A549 treated with DMSO at 1 μM for 4 hours (cell line): Measurements from ENCODE around the gene TXNL1. TPM values are rescaled to one million over a fixed set of nuclear protein-coding genes. Genes with fewer than 3 reads are reported as not detected.

Experiments
- total RNA-seq: library from RNA; stranded (reverse); fragments of 200-300 nt; extraction: Qiagen RNA extraction; gene quantifications from 5 replicates; pipeline ENCODE4 v1.2.3, GENCODE V29; 2022; ENCODE audit warnings: low read depth

TXNL1 gene
- total RNA-seq: 61.9 to 76.0 TPM (median 70.7 TPM) in 5 replicates

DNA sequence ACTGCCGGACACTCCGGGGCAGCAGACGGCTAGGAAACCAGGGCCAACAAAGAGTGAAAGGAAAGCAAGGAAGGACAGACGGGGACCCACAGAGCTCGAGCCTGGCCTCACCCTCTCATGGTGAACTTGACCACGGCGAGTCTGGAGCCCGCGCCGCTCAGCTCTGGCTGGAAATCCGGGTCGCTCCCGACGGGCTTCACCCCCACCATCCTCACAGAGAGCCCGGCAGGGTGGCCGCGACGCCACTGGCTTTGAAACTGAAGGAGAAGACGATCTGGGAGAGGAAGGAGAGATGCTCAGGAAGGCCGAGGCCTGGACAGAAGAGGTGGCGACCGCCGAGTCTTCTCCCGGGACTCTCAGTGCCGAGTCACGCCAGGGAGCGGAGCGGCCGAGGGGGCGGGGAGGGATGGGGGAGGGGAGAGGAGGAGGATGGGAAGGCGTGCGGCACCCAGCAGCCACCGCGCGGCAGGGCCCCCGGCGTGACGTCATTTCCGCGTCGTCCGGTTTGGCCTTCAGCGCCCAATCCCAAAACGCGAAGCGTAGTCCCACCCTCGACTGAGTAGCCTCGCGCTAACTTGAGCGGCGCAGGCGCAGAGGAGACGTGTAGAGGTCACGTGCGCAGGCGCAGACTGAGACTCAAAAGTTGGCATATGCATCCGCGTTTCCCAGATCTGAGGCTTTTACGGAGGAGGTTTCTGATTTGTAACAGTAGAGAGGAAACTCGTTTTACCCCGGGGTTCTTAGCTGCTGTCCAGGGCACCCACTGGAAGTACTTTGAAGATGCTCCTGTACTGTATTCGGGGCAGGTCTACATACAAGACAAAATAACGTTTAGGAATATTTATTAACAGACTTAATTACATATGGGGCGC is at the start of gene TXNL1:
Gene TXNL1 (minus strand): TSS at position 361 of the 872 bp plus-strand sequence. CDS start 152 bp downstream, at position 209.

DNA sequence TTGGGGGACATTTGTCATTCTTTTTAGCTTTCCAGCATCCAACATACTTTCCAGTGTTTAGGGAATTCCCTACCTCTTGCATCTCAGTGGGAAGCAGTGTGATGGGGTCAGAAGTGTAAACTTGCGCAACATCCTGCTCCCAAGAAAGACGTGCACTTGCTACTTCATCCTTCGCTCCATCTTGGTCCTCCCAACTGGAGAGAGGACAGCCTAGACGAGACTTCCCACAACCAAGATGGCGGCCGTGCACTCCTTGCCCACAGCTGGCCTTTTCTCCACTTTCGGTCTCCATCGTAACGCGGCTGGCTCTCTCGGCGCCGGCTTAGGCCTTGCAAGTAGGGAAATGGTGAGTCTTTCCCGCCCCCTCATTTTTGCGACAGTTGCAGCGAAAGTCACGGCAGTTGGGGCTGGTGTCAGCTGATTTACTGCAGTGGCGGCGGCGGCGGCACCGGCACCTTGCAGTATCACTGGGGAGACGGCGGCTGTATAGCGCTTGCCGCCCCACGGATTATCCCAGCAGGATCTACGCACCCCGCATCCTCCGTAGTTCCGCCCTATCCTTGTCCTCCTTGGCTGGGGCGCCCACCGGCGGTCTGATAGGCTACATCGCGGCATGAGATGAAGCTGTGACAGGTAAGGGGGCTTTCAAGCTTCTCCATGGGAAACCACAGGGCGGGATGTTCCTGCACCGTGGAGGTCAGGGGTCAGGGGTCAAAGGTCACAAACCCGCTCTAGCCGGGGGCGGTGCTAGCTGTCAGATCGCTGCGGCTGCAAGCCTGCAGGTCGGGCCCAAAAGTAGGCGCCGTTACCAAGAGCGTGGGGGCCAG is 12.8 kb upstream of the TXNL1 start, which contains the start of gene WDR7:
Gene WDR7 (plus strand): TSS at position 416 of the 827 bp plus-strand sequence. CDS start 21,157 bp downstream, outside the sequence.

Other genes starting within 250 kb of the TXNL1 start
- gene WDR7, start 12.8 kb upstream of the TXNL1 start, total RNA-seq: 2.4 to 4.2 TPM (median 4.0 TPM) in 5 replicates